Ishikawa (cell line): ENCODE results near the gene NCOA5.

Experiments used
- CEBPB ChIP-seq: IDR thresholded peaks from 2 replicates; pipeline ENCODE4 v1.6.1; 2012
- CREB1 ChIP-seq: IDR thresholded peaks from 2 replicates; pipeline ENCODE4 v1.6.1; 2012; ENCODE audit warnings: low read depth
- EGR1 ChIP-seq: IDR thresholded peaks from 2 replicates; pipeline ENCODE4 v1.6.1; 2012
- EP300 ChIP-seq: IDR thresholded peaks from 2 replicates; pipeline ENCODE4 v1.6.1; 2012; ENCODE audit warnings: borderline replicate concordance
- FOXM1 ChIP-seq: IDR thresholded peaks from 2 replicates; pipeline ENCODE4 v1.6.1; 2012; ENCODE audit warnings: low read depth, borderline replicate concordance
- NFIC ChIP-seq: IDR thresholded peaks from 2 replicates; pipeline ENCODE4 v1.6.1; 2012
- RAD21 ChIP-seq: IDR thresholded peaks from 2 replicates; pipeline ENCODE4 v1.6.1; 2012; ENCODE audit warnings: low read depth
- TAF1 ChIP-seq: IDR thresholded peaks from 2 replicates; pipeline ENCODE4 v1.6.1; 2012; ENCODE audit warnings: low read depth, mild to moderate bottlenecking
- TCF12 ChIP-seq: IDR thresholded peaks from 2 replicates; pipeline ENCODE4 v1.6.1; 2012; ENCODE audit warnings: low read depth
- TEAD4 ChIP-seq: IDR thresholded peaks from 2 replicates; pipeline ENCODE4 v1.6.1; 2012
- YY1 ChIP-seq: IDR thresholded peaks from 2 replicates; pipeline ENCODE4 v1.6.1; 2012; ENCODE audit warnings: low read depth
- ZBTB7A ChIP-seq: IDR thresholded peaks from 2 replicates; pipeline ENCODE4 v1.6.1; 2012; ENCODE audit warnings: low read depth
- TF ChIP-seq, protein P1 (sequence below): IDR thresholded peaks from 2 replicates; pipeline ENCODE4 v1.6.1; 2012
- TF ChIP-seq, protein P2 (sequence below): IDR thresholded peaks from 2 replicates; pipeline ENCODE4 v1.6.1; 2012
- TF ChIP-seq, protein P3 (sequence below): IDR thresholded peaks from 2 replicates; pipeline ENCODE4 v1.6.1; 2012; ENCODE audit warnings: low read depth, mild to moderate bottlenecking

NCOA5 gene

DNA sequence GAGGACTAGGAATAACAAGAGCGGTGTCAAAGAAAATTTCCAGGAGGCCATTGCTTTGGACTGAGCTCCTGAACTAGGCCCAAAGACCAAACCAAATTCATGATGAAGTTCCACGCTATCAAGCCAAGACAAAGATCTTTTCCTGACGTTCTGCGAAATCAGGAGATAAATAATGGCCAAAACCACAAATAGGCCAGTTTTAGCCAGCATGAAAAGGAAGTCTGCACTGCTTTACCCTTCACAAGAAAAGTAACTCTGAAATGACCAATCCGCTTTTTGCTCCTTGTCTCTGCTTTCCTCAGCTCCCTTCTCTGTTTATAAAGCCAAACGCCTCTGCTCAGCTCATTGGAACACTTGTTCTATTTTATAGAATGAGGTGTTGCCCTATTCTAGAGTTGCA is 6.7 kb downstream of the NCOA5 start:
- TF ChIP-seq, protein P1, sequence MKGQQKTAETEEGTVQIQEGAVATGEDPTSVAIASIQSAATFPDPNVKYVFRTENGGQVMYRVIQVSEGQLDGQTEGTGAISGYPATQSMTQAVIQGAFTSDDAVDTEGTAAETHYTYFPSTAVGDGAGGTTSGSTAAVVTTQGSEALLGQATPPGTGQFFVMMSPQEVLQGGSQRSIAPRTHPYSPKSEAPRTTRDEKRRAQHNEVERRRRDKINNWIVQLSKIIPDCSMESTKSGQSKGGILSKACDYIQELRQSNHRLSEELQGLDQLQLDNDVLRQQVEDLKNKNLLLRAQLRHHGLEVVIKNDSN, result no peak
- no peak for TF ChIP-seq TAF1
- no peak for TF ChIP-seq TEAD4
- no peak for TF ChIP-seq EGR1

DNA sequence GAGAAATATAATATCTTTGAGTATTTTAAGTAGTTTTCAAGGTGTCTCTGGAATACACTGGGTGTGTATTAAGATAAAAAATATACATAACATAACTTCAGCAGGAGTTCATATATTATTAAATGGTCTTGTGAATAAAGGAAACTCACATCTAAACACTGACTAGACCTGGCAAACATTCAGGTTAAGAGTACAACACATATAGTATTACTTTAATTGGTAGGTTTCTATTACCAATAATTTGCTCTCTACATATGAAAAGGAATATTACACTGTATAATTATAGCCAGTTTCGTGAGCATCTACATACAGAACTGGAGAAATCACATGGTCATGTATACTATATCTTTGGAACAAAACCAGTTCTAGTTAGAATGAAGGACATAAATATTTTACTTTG is 8.7 kb downstream of the NCOA5 start:
- no peak for TF ChIP-seq TAF1
- no peak for TF ChIP-seq TEAD4
- TF ChIP-seq, protein P1, result no peak
- no peak for TF ChIP-seq ZBTB7A
- TF ChIP-seq EP300, result no peak
- TF ChIP-seq TCF12, result no peak
- TF ChIP-seq, protein P2, sequence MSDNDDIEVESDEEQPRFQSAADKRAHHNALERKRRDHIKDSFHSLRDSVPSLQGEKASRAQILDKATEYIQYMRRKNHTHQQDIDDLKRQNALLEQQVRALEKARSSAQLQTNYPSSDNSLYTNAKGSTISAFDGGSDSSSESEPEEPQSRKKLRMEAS, result no peak
- TF ChIP-seq CEBPB, result no peak
- TF ChIP-seq NFIC, result no peak
- TF ChIP-seq FOXM1, result no peak
- TF ChIP-seq, protein P3, sequence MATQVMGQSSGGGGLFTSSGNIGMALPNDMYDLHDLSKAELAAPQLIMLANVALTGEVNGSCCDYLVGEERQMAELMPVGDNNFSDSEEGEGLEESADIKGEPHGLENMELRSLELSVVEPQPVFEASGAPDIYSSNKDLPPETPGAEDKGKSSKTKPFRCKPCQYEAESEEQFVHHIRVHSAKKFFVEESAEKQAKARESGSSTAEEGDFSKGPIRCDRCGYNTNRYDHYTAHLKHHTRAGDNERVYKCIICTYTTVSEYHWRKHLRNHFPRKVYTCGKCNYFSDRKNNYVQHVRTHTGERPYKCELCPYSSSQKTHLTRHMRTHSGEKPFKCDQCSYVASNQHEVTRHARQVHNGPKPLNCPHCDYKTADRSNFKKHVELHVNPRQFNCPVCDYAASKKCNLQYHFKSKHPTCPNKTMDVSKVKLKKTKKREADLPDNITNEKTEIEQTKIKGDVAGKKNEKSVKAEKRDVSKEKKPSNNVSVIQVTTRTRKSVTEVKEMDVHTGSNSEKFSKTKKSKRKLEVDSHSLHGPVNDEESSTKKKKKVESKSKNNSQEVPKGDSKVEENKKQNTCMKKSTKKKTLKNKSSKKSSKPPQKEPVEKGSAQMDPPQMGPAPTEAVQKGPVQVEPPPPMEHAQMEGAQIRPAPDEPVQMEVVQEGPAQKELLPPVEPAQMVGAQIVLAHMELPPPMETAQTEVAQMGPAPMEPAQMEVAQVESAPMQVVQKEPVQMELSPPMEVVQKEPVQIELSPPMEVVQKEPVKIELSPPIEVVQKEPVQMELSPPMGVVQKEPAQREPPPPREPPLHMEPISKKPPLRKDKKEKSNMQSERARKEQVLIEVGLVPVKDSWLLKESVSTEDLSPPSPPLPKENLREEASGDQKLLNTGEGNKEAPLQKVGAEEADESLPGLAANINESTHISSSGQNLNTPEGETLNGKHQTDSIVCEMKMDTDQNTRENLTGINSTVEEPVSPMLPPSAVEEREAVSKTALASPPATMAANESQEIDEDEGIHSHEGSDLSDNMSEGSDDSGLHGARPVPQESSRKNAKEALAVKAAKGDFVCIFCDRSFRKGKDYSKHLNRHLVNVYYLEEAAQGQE, result no peak
- TF ChIP-seq EGR1, result no peak
- no peak for TF ChIP-seq RAD21
- no peak for TF ChIP-seq YY1
- no peak for TF ChIP-seq CREB1

DNA sequence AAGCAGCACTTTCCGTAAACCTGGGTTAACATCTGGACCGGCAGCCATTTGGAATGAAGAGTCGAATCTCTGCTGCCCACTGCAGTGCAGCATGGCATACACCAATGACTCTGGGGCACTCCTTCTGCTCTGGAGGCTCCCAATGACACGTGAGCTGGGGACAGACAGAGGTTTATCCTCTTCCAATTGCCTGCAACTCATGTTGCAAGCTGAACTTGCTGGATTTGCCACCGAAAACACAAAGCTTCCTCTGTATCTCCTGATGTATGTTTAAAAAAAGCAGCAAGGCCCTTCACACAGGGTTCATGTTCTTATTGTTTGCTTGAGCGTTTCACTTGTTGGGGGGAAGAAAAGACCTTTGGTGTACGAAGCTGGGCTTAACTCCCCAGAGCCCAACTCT is 10.8 kb downstream of the NCOA5 start:
- TF ChIP-seq TAF1, result no peak

DNA sequence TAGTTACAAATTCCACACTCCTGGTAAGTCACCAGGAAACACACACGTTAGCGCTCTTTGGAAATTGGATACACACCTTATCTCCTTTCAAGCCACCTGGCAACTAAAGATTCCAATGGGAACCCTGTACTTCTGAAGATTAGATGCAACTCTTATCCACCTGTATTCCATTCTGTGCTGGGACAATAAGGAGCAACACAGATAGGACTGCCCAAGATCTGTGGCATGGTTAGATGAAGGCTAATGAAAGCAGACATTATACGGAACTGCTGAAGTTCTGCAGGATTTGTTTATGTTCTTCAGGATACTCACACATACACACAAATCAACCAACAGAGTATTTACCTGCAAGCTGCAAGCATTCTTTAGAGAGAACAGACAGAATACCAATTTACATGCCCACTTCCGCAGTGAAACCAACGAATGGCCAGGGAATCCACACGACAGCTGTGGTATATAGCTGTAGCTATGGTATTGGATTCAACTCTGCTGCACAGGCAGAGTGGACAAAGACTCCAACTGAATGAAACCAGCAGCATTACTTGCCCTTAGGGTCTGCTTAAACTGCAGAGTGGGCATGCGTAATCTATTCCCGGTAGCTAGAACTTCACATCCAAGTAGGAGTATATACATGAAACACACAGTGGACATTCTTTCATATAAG is 12.0 kb downstream of the NCOA5 start:
- TF ChIP-seq TAF1 (no peak), FOXM1 (no peak), NFIC (no peak), YY1 (no peak), TEAD4 (no peak), CREB1 (no peak), EGR1 (no peak), ZBTB7A (no peak), EP300 (no peak), RAD21 (no peak), CEBPB (no peak), TCF12 (no peak)
- TF ChIP-seq, protein P2, result no peak
- TF ChIP-seq, protein P3, result no peak
- TF ChIP-seq, protein P1, result no peak

DNA sequence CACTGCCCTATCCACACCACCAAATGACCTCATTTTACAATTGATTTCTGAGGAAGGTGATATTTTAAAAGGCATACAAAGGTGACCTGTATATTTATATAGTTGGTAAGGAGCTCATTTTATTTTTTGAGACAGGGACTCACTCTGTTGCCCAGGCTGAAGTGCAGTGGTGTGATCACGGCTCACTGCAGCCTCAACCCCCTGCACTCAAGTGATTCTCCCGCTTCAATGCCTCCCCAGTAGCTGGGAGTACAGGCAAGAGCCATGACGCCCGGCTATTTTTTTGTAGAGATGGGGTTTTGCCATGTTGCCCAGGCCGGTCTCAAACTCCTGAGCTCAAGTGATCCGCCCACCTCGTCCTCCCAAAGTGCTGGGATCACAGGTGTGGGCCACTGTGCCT is 13.0 kb downstream of the NCOA5 start:
- TF ChIP-seq TCF12 (no peak), TAF1 (no peak), CEBPB (no peak)
- TF ChIP-seq, protein P2, result no peak

DNA sequence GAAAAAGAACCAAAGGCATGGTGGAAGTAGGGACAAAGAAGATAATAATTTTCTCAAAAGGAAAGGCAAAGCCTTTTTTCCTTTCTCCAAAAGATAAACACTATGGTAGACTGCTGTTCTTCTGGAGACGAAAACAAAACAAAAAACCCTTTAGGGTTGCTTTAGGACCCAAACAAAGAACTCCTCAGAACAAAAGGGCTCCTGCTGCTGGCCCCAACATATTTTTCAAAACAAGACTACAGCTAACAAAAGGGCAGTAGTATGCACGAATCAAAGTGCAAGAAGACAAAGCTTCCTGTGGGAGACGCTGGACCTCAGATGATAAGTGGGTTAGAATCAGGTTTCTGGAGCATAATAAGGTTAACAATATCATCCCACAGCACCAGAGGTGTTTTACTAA is 15.8 kb downstream of the NCOA5 start:
- TF ChIP-seq CEBPB (no peak), RAD21 (no peak), TAF1 (no peak), ZBTB7A (no peak), TEAD4 (no peak), FOXM1 (no peak), EGR1 (no peak), TCF12 (no peak), EP300 (no peak)
- TF ChIP-seq, protein P2, result no peak
- TF ChIP-seq, protein P3, result no peak
- TF ChIP-seq, protein P1, result no peak
